NCI-H345 treated with DMSO at 0.1 percent for 48 hours (cell line): ENCODE data around the gene TRHDE.

Source experiments
- DNase-seq: peaks from one replicate; lab custom pipeline; 2025; ENCODE audit not compliant: unreplicated experiment; lab: John Stamatoyannopoulos, UW

TRHDE gene

GRCh38 chr12:72432037-72432604, 160.0 kb downstream of the TRHDE start:
- DNase-seq = no peak

GRCh38 chr12:72433298-72433697, 161.1 kb downstream of the TRHDE start:
- DNase-seq = no peak

- no peak for DNase-seq
Measured at GRCh38 chr12:72434999-72435398, 162.8 kb downstream of the TRHDE start.

GRCh38 chr12:72442217-72442616, 170.0 kb downstream of the TRHDE start:
- DNase-seq = no peak

- DNase-seq = no peak
Measured at GRCh38 chr12:72444125-72444524, 172.0 kb downstream of the TRHDE start.

- no peak for DNase-seq
Measured at GRCh38 chr12:72444566-72444965, 172.4 kb downstream of the TRHDE start.

- no peak for DNase-seq
Measured at GRCh38 chr12:72448089-72448488, 175.9 kb downstream of the TRHDE start.

GRCh38 chr12:72448805-72449204, 176.6 kb downstream of the TRHDE start:
- no peak for DNase-seq

- DNase-seq = no peak
Measured at GRCh38 chr12:72453066-72453465, 180.9 kb downstream of the TRHDE start.

GRCh38 chr12:72453550-72453949, 181.4 kb downstream of the TRHDE start:
- DNase-seq = no peak

GRCh38 chr12:72464471-72464870, 192.3 kb downstream of the TRHDE start:
- no peak for DNase-seq

GRCh38 chr12:72465155-72465554, 193.0 kb downstream of the TRHDE start:
- DNase-seq = no peak

DNA sequence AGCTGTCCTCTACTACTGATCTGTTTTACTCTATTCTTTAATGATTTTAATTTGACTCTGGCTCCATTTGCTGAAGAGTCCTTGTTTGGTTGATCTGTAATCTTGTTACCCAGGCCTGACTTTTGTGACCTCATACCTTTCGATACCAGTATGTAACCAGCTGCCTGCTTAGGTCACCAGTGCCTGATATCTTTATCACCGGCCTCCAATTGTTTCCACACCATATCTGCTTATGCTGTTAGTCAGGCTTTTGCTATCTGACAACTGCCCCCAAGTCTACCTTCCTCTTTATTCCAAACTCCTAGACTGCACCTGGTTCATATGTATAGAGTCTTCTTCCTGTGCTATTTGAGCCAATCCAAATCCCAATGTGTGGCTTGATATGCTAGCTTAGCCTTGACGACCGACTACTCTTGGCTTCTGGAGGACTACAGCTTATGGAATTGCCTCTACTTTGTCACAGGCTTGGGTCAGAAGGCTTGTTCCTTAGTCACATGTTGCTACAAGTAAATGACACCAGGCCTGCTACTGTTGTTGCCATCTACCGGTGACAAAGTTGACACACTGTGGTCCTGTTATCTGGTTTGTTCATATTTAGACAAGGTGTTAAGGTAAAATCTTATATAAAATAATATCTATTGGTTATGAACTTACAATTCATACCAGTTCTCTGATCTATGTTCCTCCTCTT, 193.9 kb downstream of the TRHDE start:
- DNase-seq = no peak

GRCh38 chr12:72467985-72468384, 195.8 kb downstream of the TRHDE start:
- DNase-seq = no peak

- no peak for DNase-seq
Measured at GRCh38 chr12:72468505-72468904, 196.3 kb downstream of the TRHDE start.

DNA sequence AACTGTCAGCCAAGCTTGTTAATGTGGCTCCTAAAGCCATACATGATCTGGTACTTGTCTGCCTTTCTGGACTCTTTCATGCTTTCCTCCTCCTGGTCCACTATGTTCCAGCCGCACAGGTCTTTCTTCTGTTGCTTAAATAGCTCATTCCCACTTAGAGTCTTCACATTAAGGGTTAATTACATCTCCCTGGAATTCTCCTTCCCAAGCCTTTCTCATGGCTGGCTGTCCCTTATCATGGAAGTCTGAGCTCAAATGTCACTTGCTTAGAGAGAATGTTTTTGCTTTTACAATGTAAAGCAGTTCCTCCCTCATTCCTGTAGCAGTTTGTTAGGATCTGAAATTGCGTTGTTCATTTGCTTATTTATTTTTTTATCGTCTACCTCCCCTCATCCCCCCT, 199.6 kb downstream of the TRHDE start:
- no peak for DNase-seq

GRCh38 chr12:72472350-72472749, 200.2 kb downstream of the TRHDE start:
- no peak for DNase-seq

- DNase-seq = no peak
Measured at GRCh38 chr12:72476301-72476700, 204.1 kb downstream of the TRHDE start.

GRCh38 chr12:72485017-72485701, 213.0 kb downstream of the TRHDE start:
- DNase-seq = no peak

- DNase-seq = no peak
Measured at GRCh38 chr12:72491426-72491825, 219.3 kb downstream of the TRHDE start.

GRCh38 chr12:72493407-72493806, 221.2 kb downstream of the TRHDE start:
- no peak for DNase-seq

DNA sequence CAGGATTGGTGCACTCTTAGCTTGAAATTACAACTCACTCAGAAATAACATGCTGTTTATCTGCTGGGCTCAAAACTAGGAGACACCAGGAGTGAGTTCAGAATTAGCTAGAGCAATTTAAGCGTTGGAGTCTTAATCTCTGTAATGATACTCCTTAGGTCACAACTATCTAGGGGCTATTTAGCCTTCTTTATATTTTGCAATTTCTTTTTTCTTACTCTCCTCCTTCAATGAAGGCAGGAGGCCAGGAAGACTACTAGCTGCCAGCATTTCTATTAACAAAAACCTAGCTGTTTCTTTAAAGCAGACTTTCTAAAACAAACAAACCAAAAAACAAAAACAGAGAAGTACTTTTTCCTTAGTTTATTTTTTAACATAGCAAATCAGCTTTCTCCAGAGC, 226.2 kb downstream of the TRHDE start:
- no peak for DNase-seq
